Endothelial cell of umbilical vein (primary cell): ENCODE results near the gene OR2A25. TPM values are rescaled to one million over a fixed set of nuclear protein-coding genes. Genes with fewer than 3 reads are reported as not detected.

Experiments
- BruUV-seq: library from RNA; stranded (reverse); fragments of 400-500 nt; replicated peaks from 2 replicates; lab custom pipeline; 2021; lab: Mats Ljungman, UMichigan
- CTCF ChIA-PET: fragments of 300-600, 350-600 bp; sonication (Branson Sonifier 250); formaldehyde crosslinking; loops from one replicate; lab custom pipeline; 2021; ENCODE audit warnings: antibody characterized with exemption, inconsistent platforms; lab: Charles Lee
- POLR2A ChIA-PET: fragments of 300-600, 350-600 bp; sonication (Branson Sonifier 250); formaldehyde crosslinking; loops from one replicate; lab custom pipeline; 2021; ENCODE audit warnings: antibody characterized with exemption, inconsistent platforms; lab: Charles Lee
- DNase-seq: peaks from one replicate; pipeline ENCODE4 v3.0.0-alpha.2; 2011; ENCODE audit warnings: low read depth, low spot score
- FAIRE-seq: peaks from 2 replicates; lab custom pipeline; 2011; peaks lifted over from hg19 to GRCh38; lab: Jason Lieb, UNC
- H2AFZ ChIP-seq: 2 replicates; pipeline ENCODE4 v1.6.0; 2012; ENCODE audit warnings: low read depth, low read length, control low read depth, inconsistent platforms
- H3K27ac ChIP-seq: 2 replicates; pipeline ENCODE4 v1.5.1; 2011; ENCODE audit warnings: low read depth, mild to moderate bottlenecking, control low read depth, low read length, moderate library complexity; ENCODE audit not compliant: insufficient read depth
- H3K27me3 ChIP-seq, 2 experiments: 2 replicates each; pipeline versions ENCODE4 v1.6.0 to v1.6.1; 2011; ENCODE audit warnings: low read length in 2 of 2, mixed read lengths in 1 of 2; ENCODE audit not compliant: control insufficient read depth in 2 of 2, insufficient read depth in 2 of 2
- H3K36me3 ChIP-seq, 2 experiments: 2 replicates in 1 of 2; 3 replicates in 1 of 2; pipeline ENCODE4 v1.5.1; 2011; ENCODE audit warnings: low read length in 2 of 2, mild to moderate bottlenecking in 1 of 2, moderate library complexity in 1 of 2; ENCODE audit not compliant: control insufficient read depth in 2 of 2, insufficient read depth in 2 of 2; ENCODE audit errors: extremely low read depth in 1 of 2
- H3K4me1 ChIP-seq: 3 replicates; pipeline ENCODE4 v1.5.1; 2011; ENCODE audit warnings: mild to moderate bottlenecking, low read length; ENCODE audit not compliant: control insufficient read depth, insufficient read depth; ENCODE audit errors: extremely low read depth
- H3K4me2 ChIP-seq: 2 replicates; pipeline ENCODE4 v1.6.1; 2011; ENCODE audit warnings: low read length, control low read depth, mixed read lengths; ENCODE audit not compliant: insufficient read depth
- H3K4me3 ChIP-seq, 3 experiments: fragments of 200-600 bp in 1 of 3; sonication (generic), shearing (Covaris generic) in 1 of 3; replicated peaks in 1 of 3; 2 replicates each; pipeline ENCODE4 v1.5.1; 2011 to 2016; ENCODE audit warnings: control low read depth in 3 of 3, low read length in 3 of 3, mild to moderate bottlenecking in 2 of 3, inconsistent platforms in 1 of 3, low read depth in 1 of 3, moderate library complexity in 1 of 3; ENCODE audit not compliant: insufficient read depth in 1 of 3
- H3K79me2 ChIP-seq: 2 replicates; pipeline ENCODE4 v1.6.0; 2012; ENCODE audit warnings: low read length, inconsistent platforms; ENCODE audit not compliant: control insufficient read depth, insufficient read depth
- H3K9ac ChIP-seq: replicated peaks from 2 replicates; pipeline ENCODE3; 2011; ENCODE audit warnings: low read length, control low read depth; ENCODE audit not compliant: insufficient read depth; ENCODE audit errors: extremely low read depth
- H3K9me1 ChIP-seq: replicated peaks from 3 replicates; pipeline ENCODE4 v1.6.0; 2011; ENCODE audit warnings: mild to moderate bottlenecking, low read length; ENCODE audit not compliant: control insufficient read depth, insufficient read depth; ENCODE audit errors: extremely low read depth
- H3K9me3 ChIP-seq: replicated peaks from 2 replicates; pipeline ENCODE4 v1.5.1; 2012; ENCODE audit warnings: low read length, inconsistent platforms; ENCODE audit not compliant: control insufficient read depth, insufficient read depth
- H4K20me1 ChIP-seq: replicated peaks from 2 replicates; pipeline ENCODE3; 2011; ENCODE audit warnings: mild to moderate bottlenecking, low read length; ENCODE audit not compliant: control insufficient read depth, insufficient read depth; ENCODE audit errors: extremely low read depth
- EZH2 ChIP-seq: IDR thresholded peaks from 2 replicates; pipeline ENCODE4 v1.6.1; 2012; ENCODE audit warnings: borderline replicate concordance, low read depth, mild to moderate bottlenecking, moderate library complexity, low read length, inconsistent platforms; ENCODE audit not compliant: severe bottlenecking
- FOS ChIP-seq: IDR thresholded peaks from 2 replicates; pipeline ENCODE4 v1.6.1; 2011; ENCODE audit warnings: mild to moderate bottlenecking, low read length, moderate library complexity, borderline replicate concordance; ENCODE audit not compliant: insufficient read depth
- GATA2 ChIP-seq: IDR thresholded peaks from 2 replicates; pipeline ENCODE4 v1.7.0; 2011; ENCODE audit warnings: low read depth, mild to moderate bottlenecking, moderate library complexity, mixed read lengths, low read length; ENCODE audit not compliant: insufficient read length, insufficient read depth
- JUN ChIP-seq: IDR thresholded peaks from 2 replicates; pipeline ENCODE4 v1.6.1; 2011; ENCODE audit warnings: borderline replicate concordance, low read depth; ENCODE audit not compliant: insufficient read length, insufficient read depth
- MYC ChIP-seq: IDR thresholded peaks from one replicate; pipeline ENCODE4 v1.6.1; 2011; ENCODE audit warnings: mild to moderate bottlenecking, low read depth, low read length
- POLR2A ChIP-seq: IDR thresholded peaks from 2 replicates; pipeline ENCODE4 v1.6.1; 2012; ENCODE audit warnings: low read depth, mild to moderate bottlenecking, control low read depth, low read length
- POLR2AphosphoS5 ChIP-seq: IDR thresholded peaks from 2 replicates; pipeline ENCODE4 v1.6.1; 2012; ENCODE audit warnings: low read depth, mild to moderate bottlenecking, control low read depth, low read length, moderate library complexity; ENCODE audit not compliant: insufficient read depth
- dilution Hi-C: fragments of 300-500 bp; cut with MboI; formaldehyde crosslinking; loops from one replicate; pipeline ENCODE4 v1.15.0; 2019; ENCODE audit warnings: low sequenced_read_pairs; ENCODE audit not compliant: extremely low pct_ligation_motif_present
- intact Hi-C: fragments of 100-400 bp; cut with micrococcal nuclease; formaldehyde crosslinking; loops from one replicate; pipeline ENCODE4 v1.10.0; 2022
- polyA plus RNA-seq, 4 experiments: library from polyadenylated mRNA; depleted of rRNA in 3 of 4; stranded (reverse) in 3 of 4; unstranded in 1 of 4; fragments of >200 nt; gene quantifications; 2 replicates each; pipeline versions ENCODE4 v1.2.1 to v1.2.3, GENCODE V29; 2011 to 2012; ENCODE audit warnings: missing spikeins in 1 of 4
- total RNA-seq: library from RNA; stranded (reverse); gene quantifications from 2 replicates; pipeline ENCODE4 v1.2.3, GENCODE V29; 2021
- TF ChIP-seq, protein P1 (sequence below), 2 donors: IDR thresholded peaks; 1 replicate in 1 of 2; 2 replicates in 1 of 2; pipeline ENCODE4 v1.5.1; 2011; ENCODE audit warnings: low read length in 2 of 2, mild to moderate bottlenecking in 2 of 2, moderate library complexity in 2 of 2, control low read depth in 1 of 2, inconsistent platforms in 1 of 2, low read depth in 1 of 2; ENCODE audit not compliant: insufficient read depth in 1 of 2; ENCODE audit errors: extremely low read depth in 1 of 2
- TF ChIP-seq, protein P2 (sequence below): IDR thresholded peaks from 2 replicates; pipeline ENCODE4 v1.6.1; 2011; ENCODE audit not compliant: insufficient read depth, insufficient read length

The OR2A25 gene
- total and polyA plus RNA-seq, 2 donors (not counting 3 experiments of a cell fraction or from before 2014, with no cell fraction given): not detected

DNA sequence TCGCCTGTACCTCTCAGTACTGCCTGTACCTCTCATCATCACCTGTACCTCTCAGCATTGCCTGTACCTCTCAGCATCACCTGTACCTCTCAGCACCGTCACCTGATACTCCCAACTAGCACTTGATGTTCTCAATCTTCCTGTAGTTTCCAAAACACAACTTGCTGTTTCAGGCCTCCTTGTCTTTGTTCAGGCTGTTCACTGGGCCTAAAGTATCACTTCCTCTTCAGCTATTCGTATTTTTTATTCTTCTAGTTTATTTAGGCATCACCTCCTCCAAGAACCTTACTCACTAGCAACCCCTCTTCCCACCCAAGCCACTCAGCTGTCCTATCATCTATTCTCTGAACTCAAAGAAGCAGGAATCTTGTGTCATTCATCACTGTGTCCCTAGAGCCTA, 45.4 kb upstream of the OR2A25 start:
- Histone ChIP-seq H3K4me3 (no peak overlapping the region), H3K4me2 (no peak overlapping the region), H3K79me2 (no peaks in the 10 kb centered on the region), H3K4me1 (no peaks in the 10 kb centered on the region), H3K9me1 (no peaks in the 10 kb centered on the region), H3K27me3 (no peaks in the 10 kb centered on the region), H3K27ac (no peak overlapping the region), H3K9me3 (no peaks in the 10 kb centered on the region), H2AFZ (no peak overlapping the region), H3K9ac (no peak overlapping the region), H4K20me1 (no peaks in the 10 kb centered on the region), H3K36me3 (no peaks in the 10 kb centered on the region)
- dilution Hi-C loops (no loop called here), intact Hi-C loops (no loop called here)
- POLR2A ChIA-PET: no interaction called here
- DNase-seq: no peak
- no TSS peak for BruUV-seq
- no peak for FAIRE-seq
- CTCF ChIA-PET: interaction anchor here (1.3 kb wide), 2 partner anchors 123 to 287 kb away, joined by 3 to 6 read pairs; partner anchors contain the start of gene TCAF1
- no peak for TF ChIP-seq GATA2
- no peak for TF ChIP-seq POLR2A
- no peak for TF ChIP-seq MYC
- TF ChIP-seq, protein P1, sequence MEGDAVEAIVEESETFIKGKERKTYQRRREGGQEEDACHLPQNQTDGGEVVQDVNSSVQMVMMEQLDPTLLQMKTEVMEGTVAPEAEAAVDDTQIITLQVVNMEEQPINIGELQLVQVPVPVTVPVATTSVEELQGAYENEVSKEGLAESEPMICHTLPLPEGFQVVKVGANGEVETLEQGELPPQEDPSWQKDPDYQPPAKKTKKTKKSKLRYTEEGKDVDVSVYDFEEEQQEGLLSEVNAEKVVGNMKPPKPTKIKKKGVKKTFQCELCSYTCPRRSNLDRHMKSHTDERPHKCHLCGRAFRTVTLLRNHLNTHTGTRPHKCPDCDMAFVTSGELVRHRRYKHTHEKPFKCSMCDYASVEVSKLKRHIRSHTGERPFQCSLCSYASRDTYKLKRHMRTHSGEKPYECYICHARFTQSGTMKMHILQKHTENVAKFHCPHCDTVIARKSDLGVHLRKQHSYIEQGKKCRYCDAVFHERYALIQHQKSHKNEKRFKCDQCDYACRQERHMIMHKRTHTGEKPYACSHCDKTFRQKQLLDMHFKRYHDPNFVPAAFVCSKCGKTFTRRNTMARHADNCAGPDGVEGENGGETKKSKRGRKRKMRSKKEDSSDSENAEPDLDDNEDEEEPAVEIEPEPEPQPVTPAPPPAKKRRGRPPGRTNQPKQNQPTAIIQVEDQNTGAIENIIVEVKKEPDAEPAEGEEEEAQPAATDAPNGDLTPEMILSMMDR (IDR thresholded peaks at IDR 0.05; ENCODE audit: extremely low read depth in 1 of 2, insufficient read depth in 1 of 2, low read depth in 1 of 2, low read length in 2 of 2): no peak
- no peak for TF ChIP-seq POLR2AphosphoS5
- TF ChIP-seq FOS: no peak
- no peak for TF ChIP-seq EZH2
- TF ChIP-seq, protein P2, sequence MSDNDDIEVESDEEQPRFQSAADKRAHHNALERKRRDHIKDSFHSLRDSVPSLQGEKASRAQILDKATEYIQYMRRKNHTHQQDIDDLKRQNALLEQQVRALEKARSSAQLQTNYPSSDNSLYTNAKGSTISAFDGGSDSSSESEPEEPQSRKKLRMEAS: no peak
- TF ChIP-seq JUN: no peak
